ENCODE results near the gene WNT11. TPM values are rescaled to one million over a fixed set of nuclear protein-coding genes. Genes with fewer than 3 reads are reported as not detected.

The WNT11 gene
- total and polyA plus RNA-seq, 2 of the 13 experiments (the other 11 are each of a cell fraction or from before 2014, with no cell fraction given): 0.34 to 0.66 TPM

DNA sequence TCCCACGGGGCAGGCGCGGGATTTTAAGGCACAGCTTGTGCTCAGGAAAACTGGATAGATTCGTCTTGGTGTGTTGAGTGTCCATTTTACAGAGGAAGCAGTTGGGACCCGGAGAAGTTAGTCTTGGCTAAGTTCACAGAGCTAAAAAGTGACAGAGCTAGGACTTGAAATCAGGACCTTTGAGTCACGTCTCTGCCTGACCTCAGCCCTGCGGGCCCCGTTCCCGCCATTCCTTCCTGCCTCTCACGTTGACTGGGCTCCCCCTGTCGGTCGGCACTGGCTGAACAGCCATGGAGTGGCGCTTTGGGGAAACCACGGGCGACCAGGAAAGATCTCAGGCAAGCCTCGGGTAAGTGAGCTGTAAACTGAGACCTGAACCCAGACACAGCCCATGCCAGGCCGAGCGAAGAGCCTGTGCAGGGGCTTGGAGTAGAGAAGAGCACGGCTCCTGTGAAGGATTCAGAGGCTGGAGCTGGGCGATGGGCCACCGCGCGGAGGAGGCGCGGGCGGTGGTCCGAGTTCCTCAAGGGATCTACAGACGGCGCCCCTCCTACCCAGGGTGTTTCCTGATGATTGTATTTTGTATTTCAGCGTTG lies 54.1 kb downstream of the WNT11 start (continued):
- TF ChIP-seq HNF1A (IDR thresholded peaks at IDR 0.05; ENCODE audit: low read depth): no peak
- no peak for TF ChIP-seq HNF1A (CRISPR knock-in tag; IDR thresholded peaks at IDR 0.05; ENCODE audit: borderline replicate concordance)
- peak; percentile 79; the same call in 1 of the 2 replicates for TF ChIP-seq KLF11 (CRISPR knock-in tag; IDR thresholded peaks at IDR 0.05)
- peak; percentile 43; the same call in 1 of the 2 replicates for TF ChIP-seq RARA (CRISPR knock-in tag; IDR thresholded peaks at IDR 0.05)
- TF ChIP-seq SAP130 (CRISPR knock-in tag; IDR thresholded peaks at IDR 0.05; ENCODE audit: low read depth): peak; percentile 51
- TF ChIP-seq ZBTB49 (CRISPR knock-in tag; IDR thresholded peaks at IDR 0.05; ENCODE audit: borderline replicate concordance): 0 out of 2 replicates have a peak, but pooled peaks have one; percentile 6
- TF ChIP-seq, protein P1, sequence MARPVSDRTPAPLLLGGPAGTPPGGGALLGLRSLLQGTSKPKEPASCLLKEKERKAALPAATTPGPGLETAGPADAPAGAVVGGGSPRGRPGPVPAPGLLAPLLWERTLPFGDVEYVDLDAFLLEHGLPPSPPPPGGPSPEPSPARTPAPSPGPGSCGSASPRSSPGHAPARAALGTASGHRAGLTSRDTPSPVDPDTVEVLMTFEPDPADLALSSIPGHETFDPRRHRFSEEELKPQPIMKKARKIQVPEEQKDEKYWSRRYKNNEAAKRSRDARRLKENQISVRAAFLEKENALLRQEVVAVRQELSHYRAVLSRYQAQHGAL (CRISPR knock-in tag; IDR thresholded peaks at IDR 0.05; ENCODE audit: not compliant biosample characterization): no peak
- no peak for TF ChIP-seq ZNF12 (CRISPR knock-in tag; IDR thresholded peaks at IDR 0.05)
- TF ChIP-seq, protein P2, sequence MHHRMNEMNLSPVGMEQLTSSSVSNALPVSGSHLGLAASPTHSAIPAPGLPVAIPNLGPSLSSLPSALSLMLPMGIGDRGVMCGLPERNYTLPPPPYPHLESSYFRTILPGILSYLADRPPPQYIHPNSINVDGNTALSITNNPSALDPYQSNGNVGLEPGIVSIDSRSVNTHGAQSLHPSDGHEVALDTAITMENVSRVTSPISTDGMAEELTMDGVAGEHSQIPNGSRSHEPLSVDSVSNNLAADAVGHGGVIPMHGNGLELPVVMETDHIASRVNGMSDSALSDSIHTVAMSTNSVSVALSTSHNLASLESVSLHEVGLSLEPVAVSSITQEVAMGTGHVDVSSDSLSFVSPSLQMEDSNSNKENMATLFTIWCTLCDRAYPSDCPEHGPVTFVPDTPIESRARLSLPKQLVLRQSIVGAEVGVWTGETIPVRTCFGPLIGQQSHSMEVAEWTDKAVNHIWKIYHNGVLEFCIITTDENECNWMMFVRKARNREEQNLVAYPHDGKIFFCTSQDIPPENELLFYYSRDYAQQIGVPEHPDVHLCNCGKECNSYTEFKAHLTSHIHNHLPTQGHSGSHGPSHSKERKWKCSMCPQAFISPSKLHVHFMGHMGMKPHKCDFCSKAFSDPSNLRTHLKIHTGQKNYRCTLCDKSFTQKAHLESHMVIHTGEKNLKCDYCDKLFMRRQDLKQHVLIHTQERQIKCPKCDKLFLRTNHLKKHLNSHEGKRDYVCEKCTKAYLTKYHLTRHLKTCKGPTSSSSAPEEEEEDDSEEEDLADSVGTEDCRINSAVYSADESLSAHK (CRISPR knock-in tag; IDR thresholded peaks at IDR 0.05; ENCODE audit: borderline replicate concordance): no peak
- TF ChIP-seq, protein P3, sequence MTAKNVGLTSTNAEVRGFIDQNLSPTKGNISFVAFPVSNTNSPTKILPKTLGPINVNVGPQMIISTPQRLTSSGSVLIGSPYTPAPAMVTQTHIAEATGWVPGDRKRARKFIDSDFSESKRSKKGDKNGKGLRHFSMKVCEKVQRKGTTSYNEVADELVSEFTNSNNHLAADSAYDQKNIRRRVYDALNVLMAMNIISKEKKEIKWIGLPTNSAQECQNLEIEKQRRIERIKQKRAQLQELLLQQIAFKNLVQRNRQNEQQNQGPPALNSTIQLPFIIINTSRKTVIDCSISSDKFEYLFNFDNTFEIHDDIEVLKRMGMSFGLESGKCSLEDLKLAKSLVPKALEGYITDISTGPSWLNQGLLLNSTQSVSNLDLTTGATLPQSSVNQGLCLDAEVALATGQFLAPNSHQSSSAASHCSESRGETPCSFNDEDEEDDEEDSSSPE (CRISPR knock-in tag; IDR thresholded peaks at IDR 0.05): peak; percentile 97
- no peak for TF ChIP-seq CENPX (CRISPR knock-in tag; IDR thresholded peaks at IDR 0.05)
- TF ChIP-seq, protein P4, sequence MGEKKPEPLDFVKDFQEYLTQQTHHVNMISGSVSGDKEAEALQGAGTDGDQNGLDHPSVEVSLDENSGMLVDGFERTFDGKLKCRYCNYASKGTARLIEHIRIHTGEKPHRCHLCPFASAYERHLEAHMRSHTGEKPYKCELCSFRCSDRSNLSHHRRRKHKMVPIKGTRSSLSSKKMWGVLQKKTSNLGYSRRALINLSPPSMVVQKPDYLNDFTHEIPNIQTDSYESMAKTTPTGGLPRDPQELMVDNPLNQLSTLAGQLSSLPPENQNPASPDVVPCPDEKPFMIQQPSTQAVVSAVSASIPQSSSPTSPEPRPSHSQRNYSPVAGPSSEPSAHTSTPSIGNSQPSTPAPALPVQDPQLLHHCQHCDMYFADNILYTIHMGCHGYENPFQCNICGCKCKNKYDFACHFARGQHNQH (CRISPR knock-in tag; IDR thresholded peaks at IDR 0.05): 0 out of 2 replicates have a peak, but pooled peaks have one; percentile 52
- TF ChIP-seq TBX2 (CRISPR knock-in tag; IDR thresholded peaks at IDR 0.05; ENCODE audit: borderline replicate concordance): peak; percentile 41; the same call in 1 of the 2 replicates
- 0 out of 2 replicates have a peak, but pooled peaks have one; percentile 47 for TF ChIP-seq ZNF225 (CRISPR knock-in tag; IDR thresholded peaks at IDR 0.05)
- TF ChIP-seq ZNF737 (CRISPR knock-in tag; IDR thresholded peaks at IDR 0.05; ENCODE audit: borderline replicate concordance): no peak
